Stimulated activated CD8-positive, alpha-beta memory T cell treated with anti-CD3 and anti-CD28 coated beads, Interleukin-12 subunit alpha, Interleukin-12 subunit beta, amount 100 ng/mL, for 1 hour (primary cell): ENCODE data around the gene UBE2G2.

Source experiments
- DNase-seq: peaks from one replicate; pipeline ENCODE4 v3.0.0-alpha.2; 2020; ENCODE audit warnings: low read depth

The UBE2G2 gene, protein sequence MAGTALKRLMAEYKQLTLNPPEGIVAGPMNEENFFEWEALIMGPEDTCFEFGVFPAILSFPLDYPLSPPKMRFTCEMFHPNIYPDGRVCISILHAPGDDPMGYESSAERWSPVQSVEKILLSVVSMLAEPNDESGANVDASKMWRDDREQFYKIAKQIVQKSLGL

DNA sequence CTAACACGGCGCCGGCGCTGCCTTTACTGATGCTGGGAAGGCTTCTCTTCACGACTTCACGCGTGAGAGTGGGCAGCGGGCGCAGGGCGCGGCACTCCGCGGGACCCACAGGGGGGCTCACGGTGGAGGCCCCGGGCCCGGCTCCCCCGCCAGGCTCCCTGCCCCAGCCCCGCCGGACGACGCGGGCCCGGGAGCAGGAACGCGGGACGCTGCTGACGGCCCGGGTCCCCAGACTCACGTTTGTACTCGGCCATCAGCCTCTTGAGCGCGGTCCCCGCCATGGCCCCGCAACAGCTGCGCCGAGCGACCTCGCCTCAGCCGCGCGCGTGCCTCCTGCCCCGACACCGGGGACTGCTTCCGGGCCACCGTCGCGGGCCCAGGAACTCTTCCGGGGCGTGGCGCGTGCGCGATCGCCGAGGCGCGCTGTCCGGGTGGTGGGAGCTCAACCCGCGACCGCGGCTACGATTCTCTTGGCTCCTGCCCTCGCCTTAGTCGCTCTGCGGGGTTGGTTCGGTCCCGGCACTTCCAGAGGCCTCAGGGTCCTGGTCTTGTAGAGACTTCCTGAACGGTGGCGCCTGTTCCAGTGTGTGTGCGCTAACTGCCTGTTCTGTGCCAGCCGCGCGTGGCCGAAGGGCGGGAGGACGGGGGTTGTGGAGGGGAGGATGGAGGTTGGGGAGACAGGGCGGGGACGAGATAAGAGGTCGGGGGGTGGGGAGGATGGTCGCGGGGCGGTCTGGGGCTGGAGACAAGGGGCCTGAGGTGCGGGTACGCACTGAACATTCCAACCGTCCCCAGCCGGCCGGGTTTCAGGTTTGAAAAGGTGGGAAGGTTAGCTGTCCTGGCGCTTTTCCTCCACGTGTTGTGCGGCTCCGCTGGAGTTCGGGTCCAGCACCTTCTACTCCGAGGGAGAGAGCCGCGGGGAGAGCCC, at the start of gene UBE2G2:
TSS of gene UBE2G2 (minus strand) at position 353 of the 928 bp plus-strand sequence. CDS start at position 281, 72 bp downstream.
- peak; percentile 78 for DNase-seq

DNA sequence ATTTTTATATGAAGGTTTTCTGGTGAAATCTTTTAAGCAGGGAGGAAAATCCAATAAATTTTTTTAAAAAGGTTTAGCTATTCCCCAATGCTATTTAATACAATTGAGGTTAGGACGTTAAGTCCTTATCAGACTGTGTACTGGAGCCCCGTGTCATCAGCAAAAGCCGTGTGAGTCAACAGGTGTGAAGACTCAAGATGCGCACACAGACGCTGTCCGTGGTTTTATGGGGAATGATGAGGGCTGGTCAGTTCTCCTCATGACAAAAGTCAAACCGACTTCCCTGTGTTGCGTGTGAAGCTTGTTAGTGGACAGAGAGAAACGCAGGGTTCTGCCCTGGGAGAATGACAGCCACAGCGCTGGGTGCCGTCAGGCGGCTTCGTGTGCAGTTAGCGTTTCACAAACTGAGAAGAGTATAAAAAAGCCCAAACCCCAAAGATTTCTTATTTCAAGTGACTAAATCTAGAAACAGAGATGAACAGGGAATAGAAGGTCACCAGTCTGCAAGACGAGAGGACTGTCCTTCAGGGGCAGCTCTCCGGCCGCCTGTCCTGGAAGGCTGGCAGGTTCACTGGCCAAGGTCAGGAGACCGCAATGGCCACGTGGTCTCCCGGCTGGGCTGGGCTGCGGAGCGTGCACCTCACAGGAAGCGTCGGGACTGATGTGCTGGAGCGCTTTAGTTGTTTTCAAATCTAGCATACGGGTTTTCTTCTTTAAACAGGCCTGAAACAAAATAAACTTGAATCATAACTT, 49.5 kb upstream of the UBE2G2 start:
- no peak for DNase-seq

DNA sequence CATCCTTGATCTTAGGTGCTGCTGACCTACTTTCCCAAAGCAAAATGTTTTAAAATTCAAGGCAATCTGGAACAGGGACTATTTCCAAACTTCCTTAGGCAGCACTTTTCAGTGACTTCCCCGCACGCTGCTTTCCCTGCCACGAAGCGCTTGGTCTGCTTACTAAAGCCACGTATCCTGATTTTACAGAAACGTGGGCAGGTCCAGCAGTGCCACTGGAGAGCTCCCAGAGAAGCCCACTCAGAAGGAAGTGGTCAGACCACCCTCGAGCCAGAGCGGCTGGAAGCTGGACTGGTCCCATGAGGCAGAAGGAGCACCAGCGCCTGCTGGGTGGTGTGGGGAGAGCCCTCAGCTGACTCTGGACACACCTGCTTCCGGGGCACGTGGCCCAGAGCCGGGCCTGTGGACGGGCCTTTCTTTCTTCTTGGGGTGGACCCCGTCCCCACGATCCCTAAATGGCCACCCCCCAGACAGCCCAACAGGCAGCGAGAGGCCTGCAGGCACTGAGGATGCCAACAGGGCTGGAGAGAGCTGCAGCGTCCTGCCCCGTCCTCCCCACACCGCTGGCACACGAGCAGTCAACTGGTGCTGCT, 48.7 kb upstream of the UBE2G2 start:
- no peak for DNase-seq

DNA sequence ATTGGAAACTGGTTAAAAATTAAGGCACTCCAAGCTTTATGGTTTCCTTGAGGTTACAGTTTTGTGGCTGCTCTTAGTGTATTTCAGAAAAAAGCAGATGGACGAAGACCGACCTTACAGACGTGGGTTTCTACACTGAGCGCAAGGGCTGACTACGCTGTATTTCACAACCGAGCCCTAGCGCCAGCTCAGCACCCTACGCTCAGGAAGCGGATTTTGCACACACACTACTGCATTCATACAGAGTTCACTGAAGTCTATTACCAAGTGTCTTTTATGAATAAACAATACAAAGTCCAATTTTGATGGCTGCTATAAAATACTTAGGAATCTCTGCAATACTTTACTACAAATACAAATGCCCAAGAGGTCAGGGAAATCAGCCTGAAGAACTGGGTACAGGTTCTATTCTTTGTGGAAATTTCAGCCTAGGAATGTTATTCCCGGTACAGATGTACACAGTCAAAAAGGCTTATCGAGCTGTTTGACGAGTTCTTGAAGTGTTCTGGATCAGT, 48.1 kb upstream of the UBE2G2 start:
- DNase-seq: no peak

DNA sequence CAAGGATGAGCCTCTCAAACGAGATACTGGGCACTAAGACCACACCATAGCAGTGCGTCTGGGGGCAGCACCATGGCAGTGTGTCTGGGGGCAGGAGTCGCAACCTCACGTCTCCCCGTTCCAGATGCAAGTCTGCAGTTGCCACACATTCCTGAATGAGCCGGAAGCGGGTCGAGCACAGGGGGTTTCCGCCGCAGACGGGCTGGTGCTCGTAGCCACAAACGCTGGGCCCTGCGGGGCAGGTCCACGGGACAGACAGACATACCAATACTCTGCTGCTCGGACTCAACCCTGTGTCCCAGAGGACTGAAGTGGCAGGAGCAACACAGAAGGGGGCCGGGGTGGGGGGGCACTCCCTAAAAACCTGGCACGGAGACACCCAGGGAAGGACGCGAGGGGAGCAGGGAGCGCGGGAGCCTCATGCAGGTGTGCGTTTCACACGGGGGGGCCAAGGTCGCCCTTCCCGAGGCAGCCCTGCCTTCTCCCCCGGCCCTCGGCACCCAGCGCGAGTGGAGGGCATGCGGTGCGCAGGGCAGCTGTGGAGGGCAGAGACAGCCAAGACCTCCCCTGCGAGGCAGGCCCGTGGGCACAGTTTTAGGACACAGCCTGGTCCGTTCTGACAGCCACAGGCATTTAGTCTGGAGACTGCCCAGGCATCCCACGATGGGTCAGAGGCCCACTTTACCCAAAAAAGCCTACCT, 47.4 kb upstream of the UBE2G2 start:
- DNase-seq: no peak

DNA sequence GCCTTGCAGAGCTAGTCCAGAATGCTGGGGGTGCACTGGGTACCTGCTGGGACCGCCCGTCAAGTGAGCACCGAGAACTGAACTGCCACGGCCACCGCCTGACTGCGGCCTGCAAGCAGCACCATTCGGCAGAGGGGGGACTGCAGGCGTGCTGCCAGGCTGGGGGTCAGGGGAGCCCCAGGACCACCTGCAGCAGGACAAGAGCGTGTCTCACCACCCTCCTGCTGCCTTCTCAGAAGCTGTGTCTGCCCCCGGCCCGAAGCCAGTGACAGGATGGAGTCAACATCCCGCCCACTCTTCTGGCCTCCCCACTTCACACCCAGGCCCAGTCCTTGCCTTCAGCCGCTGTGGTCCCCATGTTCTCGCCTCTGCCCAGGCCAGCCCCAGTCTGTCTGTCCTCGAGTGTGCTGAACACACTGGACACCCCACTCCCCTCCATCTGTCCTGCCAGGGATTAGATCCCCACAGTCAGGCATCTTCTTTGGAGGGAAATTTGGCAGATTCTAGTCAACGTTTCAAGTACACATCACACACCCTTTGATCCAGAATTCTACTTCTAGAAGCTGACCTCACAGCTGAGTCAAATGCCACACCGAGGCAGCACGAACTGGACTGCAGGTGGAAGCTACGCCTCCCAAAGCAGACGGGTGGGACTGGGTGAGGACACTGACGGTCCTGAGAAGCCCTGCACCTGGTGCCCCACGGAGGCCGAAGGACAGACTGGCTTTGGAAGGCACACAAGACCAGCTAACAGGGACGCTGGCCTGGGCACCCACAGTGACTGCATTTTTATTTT, 45.8 kb upstream of the UBE2G2 start:
- no peak for DNase-seq

DNA sequence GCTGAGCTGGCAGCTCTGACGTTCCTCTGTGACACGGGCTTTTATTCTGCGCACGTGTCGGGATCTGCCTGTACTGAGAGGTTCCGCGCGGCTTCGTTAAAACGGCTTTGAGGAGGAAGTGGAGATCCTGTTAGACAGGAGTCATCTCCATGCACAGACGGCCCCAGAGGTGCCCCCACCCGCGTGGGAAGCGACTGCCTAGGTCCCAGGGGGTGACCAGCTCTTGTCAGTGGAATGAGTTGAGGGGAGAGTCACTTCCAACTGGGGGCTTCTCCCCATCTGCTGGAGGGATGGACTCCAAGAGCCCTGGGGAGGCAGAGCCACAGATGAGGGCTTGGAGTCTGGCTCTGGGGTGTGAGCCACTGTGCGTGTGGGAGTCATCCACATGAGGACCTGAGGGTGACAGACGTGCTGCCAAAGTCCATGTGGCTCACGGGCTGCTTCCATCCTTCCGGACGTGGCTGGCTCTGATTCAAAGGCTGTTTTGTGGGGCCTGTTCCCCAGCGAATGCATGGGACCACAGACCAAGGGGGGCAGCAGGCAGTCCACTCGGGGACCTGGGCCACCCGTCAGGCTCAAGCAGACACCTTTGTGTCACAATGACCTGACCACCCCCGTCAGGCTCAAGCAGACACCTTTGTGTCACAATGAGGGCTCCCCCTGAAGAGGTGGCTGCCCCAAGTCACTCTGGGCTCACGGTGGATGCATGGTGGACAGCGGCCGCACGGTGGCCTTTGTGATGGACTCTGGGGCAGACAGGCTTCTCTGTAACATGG, 45.1 kb upstream of the UBE2G2 start:
- no peak for DNase-seq

DNA sequence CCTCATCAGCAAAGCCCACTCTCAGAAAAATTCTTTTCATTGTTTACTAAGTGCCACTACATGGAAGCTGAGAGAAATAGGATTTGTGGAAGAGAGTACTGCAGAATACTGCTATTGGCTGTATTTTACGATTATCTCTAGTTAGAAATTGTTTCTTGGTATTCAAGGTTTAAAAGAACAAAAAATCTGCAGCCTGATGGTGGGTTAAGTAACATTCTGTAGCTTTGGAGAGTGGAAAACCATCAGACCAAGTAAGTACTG, 44.5 kb upstream of the UBE2G2 start:
- no peak for DNase-seq

DNA sequence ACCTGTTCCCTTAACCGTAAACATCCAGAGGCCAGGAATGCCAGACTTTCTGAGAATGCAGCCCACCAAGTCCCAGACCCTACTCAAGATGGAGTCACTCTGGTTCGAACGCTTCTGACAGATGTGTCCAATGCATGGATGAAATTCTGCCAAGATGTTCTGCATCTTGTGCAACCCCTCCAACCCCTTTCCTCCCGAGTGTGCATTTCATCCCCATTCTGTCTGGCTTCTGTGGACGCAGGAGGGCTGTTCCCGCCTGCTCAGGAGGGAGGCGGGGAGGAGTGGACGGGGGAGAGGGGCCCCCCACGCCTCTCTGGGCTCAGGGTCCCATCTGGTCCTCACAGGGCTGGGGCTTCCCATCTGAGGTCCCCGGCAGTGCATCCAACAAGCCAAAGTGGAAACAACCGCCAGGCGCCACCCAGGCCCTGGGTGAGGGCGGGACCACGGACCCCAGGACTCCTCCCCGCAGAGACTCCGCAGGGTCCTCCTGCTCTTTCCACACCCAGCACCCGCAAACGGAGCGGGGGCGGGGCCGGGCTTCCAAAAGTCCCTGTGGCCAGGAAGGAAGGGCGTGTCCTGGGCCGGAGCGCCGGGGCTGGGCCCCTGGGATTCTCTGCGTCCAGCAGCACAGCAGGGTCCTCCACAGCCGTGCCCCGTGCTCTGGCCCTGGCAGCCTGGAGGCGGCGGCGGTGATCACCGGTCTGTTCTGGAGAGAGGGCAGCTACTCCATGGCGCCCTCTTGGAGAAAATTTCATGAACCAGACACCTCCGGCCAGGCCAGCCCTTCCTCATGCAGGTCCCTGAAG, 44.0 kb upstream of the UBE2G2 start:
- peak; percentile 17 for DNase-seq

DNA sequence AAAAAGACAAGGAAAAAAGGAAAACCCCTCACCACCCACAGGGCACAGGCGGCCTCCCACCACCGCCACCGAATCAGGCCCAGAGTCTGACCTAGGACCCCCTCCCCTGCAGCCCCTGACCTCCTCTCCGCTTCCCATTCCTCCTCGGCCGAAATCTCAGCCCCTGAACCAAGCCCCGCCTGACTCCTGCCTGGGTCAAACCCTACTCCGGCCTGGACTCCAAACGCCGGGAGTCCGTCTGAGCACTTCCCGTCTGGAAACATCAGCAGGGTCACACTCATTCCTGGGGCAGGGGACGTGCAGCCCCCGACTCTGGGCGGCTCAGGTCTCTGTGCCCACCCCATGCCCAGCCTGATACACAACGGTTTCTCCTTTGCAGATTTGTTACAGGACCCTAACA, 42.6 kb upstream of the UBE2G2 start:
- DNase-seq: no peak

DNA sequence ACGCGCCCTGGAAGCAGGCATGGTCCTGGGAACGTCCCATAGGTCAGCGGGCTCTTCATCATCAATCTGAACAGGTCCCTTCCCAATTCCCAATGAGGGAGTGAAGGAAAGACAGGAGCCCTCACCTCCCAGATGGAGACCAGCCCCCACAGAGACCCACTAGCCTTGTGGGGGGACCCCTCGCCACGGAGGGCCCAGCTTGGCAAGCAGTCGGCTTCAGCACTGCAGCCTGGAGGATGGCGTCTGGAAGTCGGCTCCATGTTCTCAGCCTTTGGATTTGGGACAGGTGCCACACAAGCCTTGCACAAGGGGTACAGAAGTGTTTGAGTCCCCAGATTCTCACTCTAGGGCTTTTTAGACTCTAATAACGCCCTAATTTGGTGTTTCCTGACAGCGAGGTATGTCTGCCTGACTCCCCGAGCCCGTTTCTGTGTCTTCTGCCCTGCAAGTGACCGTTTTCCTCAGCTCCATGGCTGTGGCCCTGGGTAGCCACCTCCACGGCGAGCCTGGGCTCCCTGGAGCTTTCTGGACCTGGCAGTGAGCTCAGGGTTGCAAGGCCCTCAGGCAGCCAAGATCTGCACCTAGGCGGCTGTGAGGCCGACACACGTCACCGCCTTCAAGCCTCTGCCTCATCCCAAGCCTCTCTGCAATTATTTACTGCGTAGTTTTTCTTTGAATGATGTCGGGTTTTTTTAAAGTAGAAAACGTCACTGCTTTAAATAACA, 41.3 kb upstream of the UBE2G2 start:
- DNase-seq: no peak

DNA sequence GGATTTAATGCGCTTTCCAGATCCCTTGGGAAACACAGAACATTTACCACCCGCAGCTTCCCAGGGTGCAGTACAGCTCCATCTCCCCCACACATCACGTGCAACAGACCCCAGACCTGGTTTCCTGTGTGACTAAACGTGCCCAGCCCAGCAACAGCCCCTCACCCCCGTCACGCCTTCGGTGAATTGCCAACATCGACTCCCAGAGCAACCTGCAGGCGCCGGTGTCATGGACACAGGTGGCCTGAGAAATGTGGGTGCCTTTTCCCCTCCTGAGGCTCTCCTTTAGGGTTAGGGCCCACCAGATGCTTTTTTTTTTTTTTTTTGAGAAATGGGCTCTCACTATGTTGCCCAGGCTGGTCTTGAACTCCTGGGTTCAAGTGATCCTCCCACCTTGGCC, 40.5 kb upstream of the UBE2G2 start:
- DNase-seq: no peak

DNA sequence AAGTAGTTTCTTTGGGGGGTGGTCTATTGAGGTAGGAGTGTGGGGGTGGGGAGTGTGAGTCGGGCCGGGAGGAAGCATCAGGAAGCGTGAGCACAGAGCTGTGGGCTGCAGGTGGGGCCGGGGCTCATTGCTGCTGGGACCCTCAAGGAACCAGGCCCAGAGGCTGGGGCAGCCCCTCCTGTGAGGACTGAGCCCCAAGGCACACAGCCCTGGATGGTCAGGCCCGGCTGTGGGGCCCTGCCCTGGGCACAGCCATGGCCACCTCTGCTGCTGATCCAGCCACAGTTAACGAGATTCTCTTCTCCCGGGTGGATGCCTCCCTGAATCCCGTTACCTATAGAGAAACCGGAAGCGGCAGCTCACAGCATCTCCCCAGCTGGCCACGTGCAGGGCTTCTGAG, 39.2 kb upstream of the UBE2G2 start:
- no peak for DNase-seq

DNA sequence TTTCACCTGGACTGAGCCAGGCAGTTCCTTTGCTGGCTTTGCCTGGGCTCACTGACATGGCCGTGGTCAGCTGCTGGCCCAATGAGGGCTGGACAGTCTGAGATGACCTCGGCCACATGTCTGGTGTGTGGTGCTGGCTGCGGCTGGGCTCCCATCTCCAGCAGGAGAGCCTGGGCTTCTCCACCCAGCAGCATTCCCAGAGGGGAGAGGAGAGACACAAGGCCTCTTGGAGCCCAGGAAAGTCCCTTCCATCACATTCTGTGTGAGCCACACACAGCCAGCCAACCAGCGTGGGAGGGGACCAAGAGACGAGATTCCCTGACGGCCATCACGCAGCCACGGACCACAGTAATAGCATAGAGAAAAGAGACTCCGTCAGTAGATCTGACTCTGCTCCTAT, 37.3 kb upstream of the UBE2G2 start:
- DNase-seq: no peak

DNA sequence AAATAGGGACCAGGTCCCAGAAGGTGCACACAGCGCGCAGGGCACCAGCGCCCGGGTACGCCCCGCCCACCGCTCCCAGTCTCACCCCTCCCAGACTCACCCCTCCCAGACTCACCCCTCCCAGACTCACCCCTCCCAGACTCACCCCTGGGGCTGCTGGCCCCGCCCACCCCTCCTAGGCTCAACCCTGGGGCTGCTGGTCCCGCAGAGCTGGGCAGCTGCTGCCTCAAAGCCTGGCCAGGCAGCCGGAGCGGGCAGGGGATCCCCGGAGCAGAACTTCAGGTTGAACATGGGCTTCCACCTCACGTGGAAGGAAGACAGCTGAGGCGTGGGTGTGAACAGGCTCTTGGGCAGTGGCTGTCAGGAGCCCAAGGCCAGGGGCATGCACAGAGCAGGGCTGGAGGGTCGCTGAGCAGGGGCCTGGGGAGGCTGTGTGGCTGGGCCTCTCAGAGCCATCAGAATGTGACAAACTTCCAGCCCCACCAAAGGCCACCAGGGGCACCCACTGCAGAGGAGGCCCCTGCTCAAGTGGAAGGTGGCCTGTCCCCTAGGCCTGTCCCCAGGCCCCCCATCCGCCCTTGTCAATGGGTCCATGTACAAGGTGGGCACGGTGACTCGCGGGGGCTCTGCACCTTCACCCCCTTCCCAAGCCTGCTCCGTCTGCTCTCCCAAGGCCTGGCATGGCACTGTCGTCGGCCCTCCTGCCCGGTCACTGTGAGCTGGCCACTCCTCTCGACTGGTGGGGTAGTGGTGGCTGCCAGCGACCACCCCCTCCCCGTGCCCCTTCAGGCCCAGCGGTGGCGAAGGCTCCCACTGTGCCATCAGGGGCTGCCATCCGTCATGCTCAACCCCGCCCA, 36.6 kb upstream of the UBE2G2 start:
- no peak for DNase-seq

DNA sequence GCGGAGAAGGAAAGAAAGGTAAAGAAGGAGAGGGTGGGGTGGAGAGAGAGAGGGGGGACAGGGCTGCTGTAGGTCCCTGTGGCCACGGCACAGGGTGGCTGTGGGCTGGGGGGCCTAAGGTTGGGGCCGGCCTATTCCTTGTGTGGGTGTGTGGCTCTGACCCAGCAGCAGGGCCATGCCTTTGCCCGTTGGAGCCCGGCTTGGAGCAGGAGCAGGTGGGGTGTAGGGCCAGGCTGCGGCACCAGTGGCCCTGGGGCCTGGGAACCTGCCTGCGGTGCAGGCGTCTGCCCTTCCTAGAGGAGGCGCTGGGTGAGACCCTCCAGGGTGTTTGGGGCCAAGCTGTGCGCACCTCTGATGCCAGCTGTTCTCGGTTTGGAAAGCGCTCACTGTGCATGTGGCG, 35.9 kb upstream of the UBE2G2 start:
- no peak for DNase-seq

DNA sequence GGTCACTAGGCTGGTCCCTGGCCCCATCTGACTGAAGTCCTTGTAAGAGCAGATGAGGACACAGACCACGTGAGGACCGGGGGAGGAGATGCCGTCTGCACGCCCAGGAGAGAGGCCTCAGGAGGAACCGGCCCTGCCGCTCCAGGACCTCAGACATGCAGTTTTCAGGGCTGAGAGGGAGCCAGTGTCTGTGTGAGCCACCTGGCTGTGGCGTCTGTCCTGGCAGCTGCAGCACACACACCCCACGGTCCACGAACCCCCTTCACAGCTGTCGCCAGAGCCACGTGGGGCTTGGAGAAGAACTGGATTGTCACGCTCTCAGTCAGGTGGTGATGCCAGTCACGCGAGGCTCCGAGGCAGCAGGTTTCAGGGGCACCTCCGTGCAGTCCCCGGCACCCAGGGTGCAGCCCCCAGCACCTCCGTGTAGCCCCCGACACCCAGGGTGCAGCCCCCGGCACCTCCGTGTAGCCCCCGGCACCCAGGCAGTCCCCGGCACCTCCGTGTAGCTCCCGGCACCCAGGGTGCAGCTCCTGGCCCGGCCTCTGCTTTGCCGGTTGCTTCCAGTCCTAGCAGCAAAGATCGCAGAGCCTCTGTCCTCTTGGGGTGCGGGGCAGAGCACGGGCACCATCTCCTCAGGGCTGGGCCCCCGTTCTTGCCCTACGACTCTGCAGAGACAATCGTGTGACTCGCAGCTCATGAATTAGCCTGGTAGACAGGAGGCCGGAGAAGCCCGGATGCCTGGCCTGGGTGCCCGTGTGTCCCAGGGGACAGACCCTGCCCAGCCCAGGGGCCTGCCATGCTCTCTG, 35.2 kb upstream of the UBE2G2 start:
- DNase-seq: no peak
